Cardiac ventricle fibroblast (primary cell): ENCODE data around the gene SFMBT1. TPM values are rescaled to one million over a fixed set of nuclear protein-coding genes. Genes with fewer than 3 reads are reported as not detected.

ENCODE experiments used
- total RNA-seq: library from RNA; depleted of rRNA; stranded (reverse); fragments of >200 nt; gene quantifications from 2 replicates; pipeline ENCODE4 v1.2.3, GENCODE V29; 2015

Gene SFMBT1, protein sequence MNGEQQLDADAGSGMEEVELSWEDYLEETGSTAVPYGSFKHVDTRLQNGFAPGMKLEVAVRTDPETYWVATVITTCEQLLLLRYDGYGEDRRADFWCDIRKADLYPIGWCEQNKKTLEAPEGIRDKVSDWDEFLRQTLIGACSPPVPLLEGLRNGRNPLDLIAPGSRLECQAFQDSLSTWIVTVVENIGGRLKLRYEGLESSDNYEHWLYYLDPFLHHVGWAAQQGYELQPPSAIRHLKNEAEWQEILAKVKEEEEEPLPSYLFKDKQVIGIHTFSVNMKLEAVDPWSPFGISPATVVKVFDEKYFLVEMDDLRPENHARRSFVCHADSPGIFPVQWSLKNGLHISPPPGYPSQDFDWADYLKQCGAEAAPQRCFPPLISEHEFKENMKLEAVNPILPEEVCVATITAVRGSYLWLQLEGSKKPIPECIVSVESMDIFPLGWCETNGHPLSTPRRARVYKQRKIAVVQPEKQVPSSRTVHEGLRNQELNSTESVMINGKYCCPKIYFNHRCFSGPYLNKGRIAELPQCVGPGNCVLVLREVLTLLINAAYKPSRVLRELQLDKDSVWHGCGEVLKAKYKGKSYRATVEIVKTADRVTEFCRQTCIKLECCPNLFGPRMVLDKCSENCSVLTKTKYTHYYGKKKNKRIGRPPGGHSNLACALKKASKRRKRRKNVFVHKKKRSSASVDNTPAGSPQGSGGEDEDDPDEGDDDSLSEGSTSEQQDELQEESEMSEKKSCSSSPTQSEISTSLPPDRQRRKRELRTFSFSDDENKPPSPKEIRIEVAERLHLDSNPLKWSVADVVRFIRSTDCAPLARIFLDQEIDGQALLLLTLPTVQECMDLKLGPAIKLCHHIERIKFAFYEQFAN
- total RNA-seq = 2.0 and 2.8 TPM in 2 replicates

DNA sequence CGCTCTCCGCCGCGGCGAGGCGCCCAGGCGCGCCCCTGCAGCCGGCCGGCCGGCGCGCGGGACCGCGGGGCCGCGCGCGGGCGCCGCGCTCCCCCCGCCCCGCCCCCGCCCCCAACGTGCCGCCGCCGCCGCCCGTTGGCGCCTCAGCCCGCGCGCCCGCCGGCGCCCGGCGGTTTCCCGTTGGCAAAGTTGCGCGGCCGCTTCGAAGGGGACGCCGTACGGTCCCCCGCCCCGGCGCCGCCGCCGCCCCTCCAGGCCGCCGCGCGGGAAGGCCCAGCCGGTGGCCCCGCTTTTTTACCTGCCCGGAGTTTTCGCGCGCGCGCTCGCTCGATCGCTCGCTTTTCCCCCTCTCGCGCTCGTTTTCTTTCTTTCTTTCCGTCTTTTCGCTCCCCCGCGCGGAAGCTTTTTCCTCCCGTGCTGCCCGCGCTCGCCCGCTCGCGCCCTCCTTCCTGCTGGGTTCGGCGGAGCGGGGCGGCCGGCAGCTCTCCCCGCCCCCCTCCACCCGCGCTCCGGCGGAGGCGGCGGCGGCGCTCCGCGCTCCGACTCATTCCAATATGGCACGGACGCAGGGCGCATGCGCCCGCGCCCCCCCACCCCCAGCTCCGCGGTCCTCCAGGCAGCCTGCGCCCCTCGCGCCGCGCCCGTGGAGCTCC lies at the start of gene SFMBT1:
TSS of gene SFMBT1 (minus strand) at position 556 of the 653 bp plus-strand sequence. CDS start 76,945 bp downstream, outside the sequence.

DNA sequence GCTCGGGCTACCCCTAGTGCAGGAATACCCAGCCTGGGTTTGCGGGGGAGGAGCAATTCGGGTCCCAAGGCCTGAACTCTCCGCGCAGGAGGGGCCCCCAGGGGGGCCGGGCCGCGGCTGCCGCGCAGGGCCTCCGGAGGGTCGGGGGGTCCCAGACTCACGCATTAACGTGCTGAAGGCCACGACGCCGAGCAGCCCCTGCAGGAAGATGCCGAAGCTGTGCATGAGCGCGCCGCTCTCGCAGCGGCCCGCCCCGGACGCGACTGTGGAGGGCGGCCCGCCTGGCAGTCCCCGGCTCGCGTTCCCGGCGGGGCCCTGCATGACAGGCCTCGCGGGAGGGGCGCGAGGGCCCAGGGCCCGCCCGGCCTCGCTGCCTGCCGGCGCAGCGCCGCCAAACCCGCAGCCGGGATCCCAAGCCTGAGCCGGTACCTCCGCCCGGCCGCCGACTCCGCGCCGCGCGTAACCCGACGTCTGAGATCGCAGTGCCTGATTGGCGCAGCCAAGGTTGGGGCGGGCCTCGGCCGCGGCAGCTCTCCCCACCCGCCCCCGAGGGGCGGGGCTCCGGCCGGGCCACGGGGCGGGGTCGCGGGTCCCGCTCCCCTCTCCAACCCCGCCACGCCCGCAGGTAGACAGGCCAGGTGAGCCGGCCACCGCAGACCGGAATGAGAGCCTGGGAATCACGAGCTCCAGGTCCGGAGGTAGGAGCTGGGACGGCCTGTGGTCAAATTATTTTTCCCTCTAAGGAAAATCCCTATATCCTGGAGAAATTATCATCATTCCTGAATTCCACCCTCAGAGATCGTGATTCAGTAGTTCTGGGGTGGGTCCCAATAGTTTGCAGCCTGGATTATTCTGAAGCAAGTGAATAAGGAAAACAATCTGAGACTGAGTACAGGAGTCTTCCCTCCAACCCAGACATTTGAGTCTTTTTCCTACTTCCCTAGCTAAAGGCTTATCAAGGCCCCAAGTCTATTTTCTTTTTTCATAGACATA lies 148.4 kb downstream of the SFMBT1 start, which contains the start of gene STIMATE:
TSS of gene STIMATE (minus strand) at position 419 of the 993 bp plus-strand sequence. CDS start at position 321, 98 bp downstream.

Other genes starting within 250 kb of the SFMBT1 start
- 0.39 and 2.2 TPM in 2 replicates for gene ITIH4, start 215.4 kb downstream of the SFMBT1 start, total RNA-seq
- gene MUSTN1, start 211.1 kb downstream of the SFMBT1 start, total RNA-seq = not detected in 2 replicates
- gene STIMATE, start 148.5 kb downstream of the SFMBT1 start, total RNA-seq = 10.8 and 23.7 TPM in 2 replicates
- 8.6 and 10.4 TPM in 2 replicates for gene RFT1, start 84.4 kb upstream of the SFMBT1 start, total RNA-seq
- gene PRKCD, start 115.1 kb upstream of the SFMBT1 start, total RNA-seq = 7.5 and 10.3 TPM in 2 replicates
- 705 and 712 TPM in 2 replicates for gene TKT, start 209.9 kb upstream of the SFMBT1 start, total RNA-seq